Astrocyte of the hippocampus (primary cell): Measurements from ENCODE around the gene EPHB1.

ENCODE experiments used
- DNase-seq: peaks from one replicate; pipeline ENCODE4 v3.0.0; 2011; ENCODE audit warnings: low read depth, low spot score

EPHB1 gene

DNA sequence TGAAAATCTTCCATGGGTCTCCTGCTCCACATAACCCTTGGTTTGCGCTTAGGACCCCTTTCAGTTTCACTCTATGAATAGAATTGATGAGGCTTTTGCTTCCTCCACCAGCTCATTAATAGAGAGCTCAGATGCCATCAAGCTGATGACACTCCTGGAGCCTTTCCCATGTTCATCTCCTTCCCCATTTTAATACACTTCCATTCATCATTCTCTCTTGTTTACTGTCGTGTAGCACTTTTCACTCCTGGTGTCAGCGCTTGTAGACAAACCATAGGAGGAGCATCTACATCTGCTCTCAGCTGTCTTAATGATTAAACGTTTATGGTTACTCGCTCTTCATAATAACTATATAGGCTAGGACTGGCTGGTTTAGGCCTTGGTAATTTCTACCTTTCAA, 363.5 kb downstream of the EPHB1 start:
- no peak for DNase-seq

DNA sequence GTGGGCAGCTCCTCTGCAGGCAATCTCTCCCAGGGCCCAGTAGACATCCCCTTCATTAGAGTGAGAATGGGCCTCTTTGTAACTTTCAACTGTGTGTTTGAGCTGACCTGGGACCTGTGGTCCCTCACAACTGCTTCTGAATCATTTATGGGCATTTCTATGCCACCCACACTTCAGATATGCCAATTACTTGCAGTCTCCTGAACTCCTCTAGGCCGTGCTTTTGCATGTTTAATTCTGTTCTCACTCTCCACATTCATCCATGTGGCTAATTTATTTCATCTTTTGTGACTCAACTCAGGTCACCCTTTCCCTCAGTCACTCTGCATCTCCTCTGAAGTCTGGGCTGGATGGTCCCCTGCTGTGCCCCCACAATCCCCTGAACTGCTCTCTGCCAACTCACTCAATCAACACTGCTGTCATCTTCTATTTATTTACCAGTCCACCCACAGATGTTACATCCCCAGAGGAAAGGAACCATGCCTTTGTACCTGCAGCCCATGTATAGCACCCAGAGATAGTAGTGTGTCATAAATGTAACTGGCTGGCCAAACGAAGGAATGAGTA, 364.7 kb downstream of the EPHB1 start:
- peak; percentile 36 for DNase-seq

DNA sequence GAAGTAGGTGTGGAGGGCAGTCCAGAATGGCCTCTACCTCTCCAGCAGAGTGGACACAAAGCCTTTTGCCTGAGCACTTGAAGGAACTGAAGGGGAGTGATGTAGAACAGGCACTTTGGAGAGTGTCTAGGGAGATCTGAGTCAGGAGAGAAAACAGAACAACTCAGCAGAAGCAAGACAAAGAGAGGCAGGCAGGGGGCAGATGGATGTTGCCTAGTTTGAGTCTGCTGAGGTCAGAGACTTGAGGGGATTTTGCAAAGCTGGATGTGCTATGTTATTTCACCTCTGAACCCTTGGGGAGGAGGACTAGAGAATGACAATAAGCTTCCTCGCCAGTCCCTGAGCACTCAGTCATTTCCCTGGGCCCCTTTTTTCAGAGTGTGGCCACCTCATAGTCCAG, 366.4 kb downstream of the EPHB1 start:
- no peak for DNase-seq

DNA sequence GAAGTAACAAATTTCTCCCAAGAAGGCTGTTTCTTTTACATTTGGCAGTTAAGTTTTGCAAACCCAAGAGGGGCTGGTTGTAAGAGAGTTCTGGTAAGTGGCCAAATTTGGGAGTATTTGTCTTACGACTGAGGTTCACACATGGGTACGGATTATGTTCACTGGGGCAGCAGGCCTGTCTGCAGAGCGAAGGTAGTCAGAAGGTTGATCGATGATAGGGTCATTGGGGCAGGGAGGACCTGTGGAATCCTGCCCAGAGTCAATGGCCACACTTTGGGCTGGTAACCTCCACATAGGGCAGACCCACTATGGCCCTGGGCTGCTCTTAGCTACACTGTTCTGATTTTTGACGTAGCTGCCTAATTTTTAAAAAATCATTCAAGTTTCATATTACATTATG, 368.6 kb downstream of the EPHB1 start:
- DNase-seq, result no peak

DNA sequence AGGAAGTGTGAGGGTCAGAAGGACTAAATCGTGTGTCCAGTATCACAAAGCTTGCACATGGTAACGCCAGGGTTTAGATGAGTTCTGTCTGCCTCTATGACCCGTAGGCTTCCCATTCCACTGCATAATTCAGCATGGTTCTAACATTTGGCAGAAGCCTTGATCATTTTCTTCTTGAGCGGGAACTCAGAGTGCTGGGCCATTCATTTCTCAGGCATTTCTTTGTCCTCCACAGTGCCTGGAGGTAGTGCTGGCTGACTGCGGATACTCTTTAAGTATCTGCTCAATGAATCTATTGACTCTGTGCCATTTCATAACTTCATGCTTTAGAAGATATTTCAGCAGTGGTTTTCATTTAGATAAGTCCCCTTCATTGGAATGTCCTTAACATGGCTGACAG, 370.2 kb downstream of the EPHB1 start:
- DNase-seq, result no peak

DNA sequence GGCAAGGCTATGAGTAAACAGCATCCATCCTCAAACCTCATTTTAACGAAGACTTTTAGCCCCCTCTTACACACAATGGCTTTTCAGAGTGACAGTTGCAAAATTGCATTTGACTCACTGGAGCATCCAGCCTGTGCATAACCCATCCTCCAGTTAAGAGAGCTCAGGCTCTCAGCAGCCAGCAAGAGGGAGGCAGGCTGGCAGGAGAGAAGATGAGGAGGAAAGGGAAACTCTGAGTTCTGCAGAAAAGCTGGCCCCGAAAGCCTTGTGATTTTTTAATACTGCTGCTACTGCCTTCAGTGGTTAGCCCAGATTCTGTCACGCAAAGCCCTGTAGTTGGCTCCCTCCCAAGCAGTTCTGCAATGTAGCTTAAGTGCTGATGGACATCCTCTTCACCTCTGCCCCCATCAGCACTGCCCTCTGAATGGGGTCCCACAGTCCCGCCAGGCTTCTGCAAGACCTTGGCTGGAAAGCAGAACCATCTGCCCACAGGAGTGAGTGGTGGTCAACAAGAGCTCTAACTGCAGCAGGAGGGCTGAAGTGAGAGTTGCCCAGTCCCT, 371.3 kb downstream of the EPHB1 start:
- DNase-seq, result peak; percentile 5

DNA sequence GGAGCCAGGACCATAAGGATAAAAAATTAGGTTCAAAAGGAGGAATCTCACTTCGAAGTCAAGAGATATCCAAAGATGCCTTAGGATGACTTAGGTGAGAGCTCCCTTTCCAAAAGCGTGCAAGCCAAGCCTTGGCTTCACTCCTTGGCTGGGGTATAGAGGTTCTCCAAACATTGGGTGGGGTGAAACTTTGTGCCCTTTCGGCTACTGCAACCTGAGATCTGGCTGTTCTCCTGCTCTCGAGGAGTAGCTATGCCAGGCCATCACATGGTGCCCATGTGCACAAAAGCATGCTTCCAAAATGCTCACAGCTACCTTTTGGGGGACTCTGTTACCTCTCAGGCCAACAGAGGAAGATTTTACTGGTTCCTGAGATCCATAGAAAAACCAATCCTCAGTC, 373.8 kb downstream of the EPHB1 start:
- no peak for DNase-seq

DNA sequence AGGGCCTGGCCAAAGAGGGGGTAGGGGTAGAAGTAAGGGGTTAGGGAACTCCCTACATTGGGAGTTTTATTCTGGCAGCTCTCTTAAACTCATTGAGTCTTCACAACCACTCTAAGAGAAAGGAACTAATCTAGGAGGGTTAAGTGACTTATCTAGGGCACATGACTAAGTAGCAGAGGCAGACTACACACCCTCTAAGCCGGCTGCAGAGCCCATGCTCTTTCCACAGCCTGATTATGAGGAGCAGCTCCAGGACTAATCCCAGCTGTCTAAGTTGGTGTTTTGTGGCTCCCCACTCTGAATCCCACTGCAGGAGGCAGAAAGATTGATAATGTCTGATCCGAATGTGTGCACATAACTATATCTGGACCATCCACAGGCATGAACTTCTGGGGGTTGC, 374.6 kb downstream of the EPHB1 start:
- no peak for DNase-seq

DNA sequence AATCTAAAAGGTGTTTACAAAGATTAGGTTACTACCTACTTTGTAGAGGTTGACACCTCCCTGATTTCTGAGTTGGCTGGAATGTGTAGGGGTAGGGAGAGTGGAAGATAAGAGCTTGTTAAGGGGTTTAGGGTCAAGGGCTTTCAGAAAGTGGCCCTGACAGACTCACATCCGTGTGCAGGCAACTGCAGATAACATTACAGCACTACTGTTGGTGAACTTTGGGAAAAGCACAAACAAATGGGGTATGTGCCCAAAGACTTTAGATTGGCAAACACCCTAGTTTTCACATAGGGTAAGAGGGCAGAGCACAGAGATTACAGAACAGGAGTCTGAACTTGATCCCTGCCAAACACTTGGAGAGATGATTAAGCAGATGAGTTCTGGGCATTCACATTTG, 375.7 kb downstream of the EPHB1 start:
- no peak for DNase-seq

DNA sequence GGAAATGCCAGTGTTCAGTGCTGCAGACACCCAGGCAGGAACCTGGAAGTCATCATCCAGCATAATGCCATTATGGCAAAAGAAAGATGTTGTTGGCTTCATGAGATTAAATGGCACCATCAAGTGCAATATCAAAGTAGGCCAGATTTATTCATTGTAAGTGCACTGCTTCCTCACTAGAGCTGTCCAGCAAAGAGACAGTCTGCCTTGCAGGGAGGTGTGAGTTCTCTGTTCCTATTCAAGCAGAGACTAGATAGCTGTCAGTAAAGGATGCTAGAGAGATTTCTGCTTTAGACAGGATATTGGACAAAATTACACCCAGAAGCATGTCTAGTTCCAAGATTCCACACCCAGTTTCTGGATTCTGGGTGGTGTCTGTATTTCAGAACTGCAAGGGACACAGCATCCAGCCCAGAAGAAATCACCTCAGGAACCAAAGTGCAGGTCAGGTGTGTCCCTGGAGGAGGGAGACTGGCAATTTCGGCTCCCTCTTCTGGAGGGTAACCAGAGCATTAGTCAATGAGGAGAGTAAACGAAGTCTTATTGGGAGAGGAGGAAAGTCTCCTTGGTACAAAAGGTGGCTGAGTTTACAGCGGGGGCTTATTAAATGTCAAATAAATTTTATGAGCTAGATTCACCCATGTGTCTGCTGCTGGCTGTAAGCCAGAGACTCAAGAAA, 377.3 kb downstream of the EPHB1 start:
- DNase-seq, result no peak

DNA sequence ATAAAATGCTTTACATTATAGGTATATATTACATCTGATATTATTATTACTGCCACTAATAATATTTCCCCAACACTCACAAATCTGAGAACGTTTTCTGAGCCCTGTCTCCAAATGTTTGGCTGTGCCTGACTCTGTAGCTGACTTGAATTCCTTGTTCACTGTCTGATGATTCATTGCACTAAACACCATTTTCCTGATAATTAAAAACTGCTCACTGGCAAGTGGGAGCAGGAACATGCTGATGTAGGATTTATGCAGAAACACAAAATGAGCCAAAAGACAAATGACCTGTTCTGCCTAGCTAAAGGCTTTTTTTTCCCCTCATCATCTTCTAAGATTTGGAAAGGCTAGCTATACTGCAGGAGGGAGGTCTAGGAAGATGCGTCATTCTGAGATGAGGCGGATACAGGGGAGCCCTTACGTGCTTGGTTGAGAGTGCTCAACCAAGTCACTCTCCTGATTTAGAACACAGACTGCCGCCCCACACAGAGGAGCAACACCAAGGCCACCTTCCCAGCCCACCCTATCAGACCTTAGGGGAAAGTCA, 380.7 kb downstream of the EPHB1 start:
- DNase-seq, result no peak

DNA sequence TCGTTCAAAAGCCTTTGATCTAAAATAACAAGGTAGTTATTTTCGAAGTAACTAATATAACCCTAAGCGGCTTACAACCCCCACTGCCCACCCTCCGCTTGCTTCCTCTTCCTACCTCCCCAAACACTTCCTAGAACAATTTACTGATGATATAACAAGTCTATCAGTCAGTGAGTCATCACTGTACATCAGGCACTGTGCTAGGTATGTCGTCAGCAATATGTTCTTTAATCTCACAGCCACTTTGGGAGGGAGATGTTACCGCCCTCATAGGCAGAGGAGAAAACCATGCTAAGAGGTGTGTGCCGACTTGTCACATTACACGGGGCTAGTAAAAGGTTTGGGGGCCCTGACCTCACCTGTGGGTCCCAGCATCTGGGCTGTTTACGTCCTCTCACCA, 381.8 kb downstream of the EPHB1 start:
- DNase-seq, result no peak

DNA sequence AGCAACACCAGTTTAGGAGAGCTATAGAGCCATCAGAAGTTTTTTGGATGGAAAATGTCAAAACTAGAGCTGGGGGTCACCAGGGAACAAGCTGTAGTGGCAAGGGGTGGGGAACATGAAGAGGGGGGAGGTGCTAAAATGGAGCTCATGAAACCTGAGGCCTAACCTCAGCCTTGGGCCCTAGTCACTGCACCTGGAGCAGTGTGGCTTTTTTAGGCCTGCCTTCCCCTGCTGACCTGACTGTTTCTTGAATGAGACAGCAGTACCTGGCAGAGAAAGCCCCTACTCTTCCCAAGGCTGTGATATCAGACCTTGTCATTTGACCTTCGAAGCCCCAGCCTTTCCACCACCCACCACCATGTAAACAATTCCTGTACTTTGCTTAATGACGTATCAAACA, 383.5 kb downstream of the EPHB1 start:
- DNase-seq, result no peak

DNA sequence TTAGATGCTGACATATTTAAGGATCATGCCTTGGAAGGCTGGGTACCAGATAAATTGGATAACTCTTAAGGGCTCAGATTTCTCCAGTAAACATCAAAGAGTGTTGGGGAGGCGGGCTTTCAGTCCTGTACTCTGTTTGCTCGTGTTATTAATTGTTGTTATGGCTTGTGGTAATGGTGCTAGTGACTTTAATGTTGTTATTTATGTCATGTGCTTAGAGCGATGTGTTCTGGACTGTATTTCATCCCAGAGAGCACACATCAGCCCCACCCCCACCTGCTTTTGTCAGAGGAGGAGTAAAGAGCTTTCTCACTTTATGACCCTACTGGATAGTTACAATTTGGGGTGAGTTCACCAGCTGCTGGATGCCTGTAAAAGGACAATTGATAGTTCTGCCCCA, 386.3 kb downstream of the EPHB1 start:
- no peak for DNase-seq

DNA sequence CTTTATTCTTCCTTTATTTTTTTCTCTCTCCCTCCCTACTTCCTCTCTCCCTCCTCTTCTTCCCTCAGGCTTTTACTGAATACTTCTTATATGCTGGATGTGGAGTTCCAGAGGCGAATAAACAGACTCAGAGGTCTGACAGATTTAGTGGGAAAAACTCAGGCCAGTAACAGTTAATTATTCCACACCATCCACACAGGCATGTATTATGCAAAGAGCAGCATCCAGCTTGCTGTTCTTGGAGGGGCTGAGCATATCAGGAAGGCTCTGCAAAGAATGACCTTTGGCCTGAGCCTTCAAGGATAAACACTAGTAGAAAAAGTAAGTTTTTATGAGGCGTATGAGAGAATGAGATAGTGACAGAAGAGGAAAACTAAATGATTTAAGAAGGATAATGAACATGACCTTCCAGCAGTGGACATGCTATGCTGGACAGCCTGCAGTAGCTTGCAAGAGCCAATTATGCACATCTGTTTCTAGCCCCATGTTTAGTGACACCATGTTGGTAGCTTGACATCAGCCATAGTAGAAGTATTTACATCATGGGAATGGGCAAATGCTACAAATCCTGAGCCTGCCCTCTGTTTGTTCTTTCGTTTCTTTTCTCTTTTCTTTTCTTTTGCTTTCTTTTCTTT, 387.4 kb downstream of the EPHB1 start:
- no peak for DNase-seq

DNA sequence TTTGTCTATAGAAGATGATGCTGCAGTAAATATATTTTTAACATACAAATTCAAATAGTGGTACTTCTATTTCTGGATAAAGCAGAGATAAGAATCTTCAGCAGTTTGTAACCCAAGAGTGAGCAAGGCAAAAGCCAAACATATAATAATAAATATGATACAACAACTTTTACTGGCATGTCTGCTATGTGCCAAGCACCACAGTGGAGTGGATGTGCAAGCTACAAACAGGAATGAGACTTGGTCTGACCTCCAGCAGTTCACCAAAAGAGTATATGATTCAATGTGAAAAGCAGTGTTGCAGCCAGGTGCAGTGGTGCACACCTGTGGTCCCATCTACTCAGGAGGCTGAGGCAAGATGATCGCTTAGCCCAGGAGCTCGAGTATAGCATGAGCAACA, 395.6 kb downstream of the EPHB1 start:
- DNase-seq, result no peak

DNA sequence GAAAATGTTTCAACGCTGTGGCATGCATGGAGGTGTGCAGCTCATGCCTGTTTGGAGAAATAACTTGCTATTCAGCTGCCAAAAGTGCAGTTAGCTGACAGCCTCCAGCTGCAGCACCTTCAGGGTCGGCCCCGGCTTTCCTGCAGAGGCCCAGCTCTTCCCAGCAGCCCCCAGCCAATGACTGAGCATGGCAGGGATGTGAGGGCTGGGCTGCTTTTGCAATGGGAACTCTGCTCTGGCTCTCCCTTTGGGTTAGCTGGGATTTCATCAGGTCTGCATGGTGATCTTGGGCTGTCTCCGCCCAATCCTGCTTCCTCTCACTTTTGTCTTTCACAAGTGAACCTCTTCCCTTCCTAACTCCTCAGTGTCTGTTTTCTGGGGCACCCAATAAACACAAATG, 396.6 kb downstream of the EPHB1 start:
- DNase-seq, result no peak

DNA sequence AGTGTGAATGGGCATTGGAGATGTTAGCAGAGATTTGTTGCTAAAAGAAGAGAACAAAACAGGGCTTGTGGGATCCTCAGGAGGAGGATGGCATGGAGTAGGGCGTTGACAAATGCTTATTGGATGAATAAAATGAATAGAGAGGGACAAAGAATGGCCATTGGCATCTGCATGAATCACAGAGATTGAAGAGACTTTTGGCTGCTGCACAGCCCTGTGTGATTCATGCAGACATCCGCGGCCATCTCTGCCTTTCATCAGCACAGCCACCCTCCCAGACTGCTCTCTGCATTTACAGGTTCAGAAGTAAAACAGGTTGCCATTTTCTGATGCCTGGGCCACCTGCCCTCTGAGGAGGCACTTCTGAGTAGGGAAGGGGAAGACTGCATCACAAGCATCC, 397.9 kb downstream of the EPHB1 start:
- DNase-seq, result peak; percentile 29

DNA sequence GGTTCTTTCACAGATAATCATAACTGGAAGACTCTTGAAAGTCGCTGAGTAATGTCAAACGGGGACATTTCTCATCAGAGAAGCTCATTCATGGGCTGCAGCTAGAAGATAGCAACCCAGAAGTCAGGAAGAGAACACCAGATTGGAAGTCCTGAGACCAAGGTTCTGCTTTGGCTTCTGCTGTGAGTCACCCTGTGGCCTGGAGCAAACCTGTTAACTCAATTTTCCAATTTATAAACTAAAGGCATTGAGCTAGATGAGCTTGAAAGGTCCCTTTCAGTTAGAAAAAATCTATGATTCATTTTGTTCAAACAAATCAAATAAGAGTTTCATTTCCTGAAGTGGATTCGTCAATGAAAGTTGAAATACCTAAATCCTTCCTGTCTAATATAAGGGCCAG, 402.2 kb downstream of the EPHB1 start:
- DNase-seq, result no peak

DNA sequence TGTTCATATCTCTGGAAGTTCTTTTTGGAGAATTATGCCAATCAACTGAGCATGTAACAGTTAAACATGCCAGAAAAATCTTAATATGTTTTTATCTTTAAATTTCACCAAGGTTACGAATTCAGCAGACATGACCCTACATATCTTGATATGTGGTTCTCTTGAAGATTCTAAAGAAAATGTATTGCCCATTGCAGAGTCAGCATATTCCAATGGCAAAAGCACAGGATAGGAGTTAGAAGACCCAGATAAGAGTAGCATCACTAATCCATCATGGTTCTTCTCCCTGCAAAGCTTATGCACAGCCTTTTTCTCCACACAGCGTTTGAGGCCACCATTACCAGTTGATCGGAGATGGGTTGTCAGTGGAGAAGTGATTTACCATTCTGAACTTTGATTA, 402.8 kb downstream of the EPHB1 start:
- no peak for DNase-seq

DNA sequence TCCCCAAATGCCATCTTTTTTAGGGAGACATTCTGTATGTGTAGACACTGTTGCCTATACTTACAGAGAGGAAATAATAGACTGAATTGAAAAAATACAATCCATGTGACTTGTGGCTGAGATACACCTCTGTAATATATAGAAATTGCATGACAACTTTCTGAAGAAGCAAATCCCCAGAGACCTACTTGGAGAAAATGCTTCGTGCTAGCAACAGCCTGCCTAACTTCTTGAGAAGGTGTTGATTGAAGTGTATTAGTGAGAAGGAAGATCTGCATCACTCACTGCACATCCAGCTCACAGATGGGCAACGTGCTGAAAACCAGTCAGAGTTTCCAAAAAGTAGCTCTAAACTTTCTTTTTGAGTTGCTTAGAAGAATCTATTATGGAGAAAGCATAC, 404.1 kb downstream of the EPHB1 start:
- DNase-seq, result no peak

DNA sequence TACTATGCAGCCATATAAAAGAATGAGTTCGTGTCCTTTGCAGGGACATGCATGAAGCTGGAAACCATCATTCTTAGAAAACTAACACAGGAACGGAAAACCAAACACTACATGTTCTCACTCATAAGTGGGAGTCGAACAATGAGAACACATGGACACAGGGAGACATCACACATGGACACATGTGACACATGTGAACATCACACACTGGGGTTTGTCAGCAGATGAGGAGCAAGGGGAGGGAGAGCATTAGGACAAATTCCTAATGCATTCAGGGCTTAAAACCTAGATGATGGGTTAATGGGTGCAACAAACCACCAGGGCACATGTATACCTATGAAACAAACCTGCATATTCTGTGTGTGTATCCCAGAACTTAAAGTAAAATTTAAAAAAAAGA, 408.0 kb downstream of the EPHB1 start:
- no peak for DNase-seq

DNA sequence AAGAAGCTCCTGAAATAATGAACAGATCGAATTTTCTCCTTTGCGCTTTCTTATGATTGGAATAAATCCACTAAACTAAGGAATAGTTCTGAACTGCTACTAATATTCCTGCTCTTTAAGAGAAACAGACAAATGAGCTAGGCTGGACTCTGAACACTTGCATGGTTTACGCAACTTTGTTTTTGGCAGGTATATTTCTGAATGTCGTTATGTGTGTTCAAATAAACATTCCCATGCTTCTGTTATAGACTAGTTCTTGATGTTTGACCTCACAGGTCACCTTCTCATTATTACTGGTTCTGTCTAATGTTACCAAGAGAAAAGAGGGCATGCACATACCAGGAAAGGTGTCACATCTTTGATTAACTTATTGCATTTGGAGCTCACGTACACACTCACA, 418.2 kb downstream of the EPHB1 start:
- DNase-seq, result no peak
